Measurements from ENCODE around the gene CIAO2B.

Gene CIAO2B

DNA sequence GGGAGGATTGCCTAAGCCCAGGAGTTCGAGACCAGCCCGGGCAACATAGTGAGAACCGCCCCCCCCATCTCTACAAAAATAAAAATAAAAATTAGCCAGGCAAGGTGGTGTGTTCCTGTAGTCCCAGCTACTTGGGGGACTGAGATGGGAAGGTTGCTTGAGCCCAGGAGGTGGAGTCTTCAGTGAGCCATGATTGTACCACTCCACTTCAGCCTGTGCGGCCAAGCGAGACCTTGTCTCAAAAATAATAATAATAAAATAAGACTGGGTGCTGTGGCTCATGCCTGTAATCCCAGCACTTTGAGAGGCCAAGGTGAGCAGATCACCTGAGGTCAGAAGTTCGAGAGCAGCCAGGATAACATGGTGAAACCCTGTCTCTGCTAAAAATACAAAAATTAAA, 42.4 kb downstream of the CIAO2B start:
- Histone ChIP-seq H3K4me3 (ENCODE audit: extremely low read depth, insufficient read depth, low read length, poor library complexity, severe bottlenecking) (no peak overlapping the region), H3K9me3 (ENCODE audit: control insufficient read depth, low read length) (no peaks in the 10 kb centered on the region), H3K27ac (ENCODE audit: low read depth, low read length, severe bottlenecking) (no peak overlapping the region), H3K4me1 (ENCODE audit: control insufficient read depth, insufficient read depth, low read length, poor library complexity, severe bottlenecking) (peaks cover 11% of the 10 kb centered on the region), H3K36me3 (ENCODE audit: control insufficient read depth, insufficient read depth, low read length) (peaks cover 14% of the 10 kb centered on the region)
- 78 to 89% methylated on average over 1 of the region's 6 CpGs for WGBS, 2 experiments (ENCODE audit: insufficient coverage in 2 of 2)

DNA sequence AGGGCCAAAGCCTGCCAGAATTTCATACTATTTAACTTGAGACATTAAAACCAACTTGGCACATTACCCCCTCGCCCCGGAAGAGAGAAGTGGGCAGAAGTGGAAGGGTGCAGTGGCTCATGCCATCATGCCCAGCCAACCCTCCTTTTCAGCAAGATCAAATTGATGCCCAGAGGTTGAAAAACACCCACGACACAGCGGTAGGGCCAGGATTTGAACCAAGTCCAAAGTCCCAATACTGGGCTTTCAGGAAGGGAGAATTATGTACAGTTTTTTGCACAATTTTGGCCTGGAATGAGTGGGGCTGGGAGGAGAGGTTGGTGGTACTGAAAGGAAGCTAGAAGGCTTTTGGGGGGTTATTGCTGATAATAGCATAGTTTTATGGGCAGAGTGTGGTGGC, 42.8 kb downstream of the CIAO2B start:
- Histone ChIP-seq H3K4me1 (ENCODE audit: control insufficient read depth, insufficient read depth, low read length, poor library complexity, severe bottlenecking) (peaks cover 15% of the 10 kb centered on the region), H3K9me3 (ENCODE audit: control insufficient read depth, low read length) (no peaks in the 10 kb centered on the region), H3K4me3 (ENCODE audit: extremely low read depth, insufficient read depth, low read length, poor library complexity, severe bottlenecking) (no peak overlapping the region), H3K36me3 (ENCODE audit: control insufficient read depth, insufficient read depth, low read length) (peaks cover 17% of the 10 kb centered on the region), H3K27ac (ENCODE audit: low read depth, low read length, severe bottlenecking) (no peak overlapping the region)
- WGBS, 2 experiments (ENCODE audit: insufficient coverage in 2 of 2): 86 to 100% methylated on average over 2 of the region's 4 CpGs

DNA sequence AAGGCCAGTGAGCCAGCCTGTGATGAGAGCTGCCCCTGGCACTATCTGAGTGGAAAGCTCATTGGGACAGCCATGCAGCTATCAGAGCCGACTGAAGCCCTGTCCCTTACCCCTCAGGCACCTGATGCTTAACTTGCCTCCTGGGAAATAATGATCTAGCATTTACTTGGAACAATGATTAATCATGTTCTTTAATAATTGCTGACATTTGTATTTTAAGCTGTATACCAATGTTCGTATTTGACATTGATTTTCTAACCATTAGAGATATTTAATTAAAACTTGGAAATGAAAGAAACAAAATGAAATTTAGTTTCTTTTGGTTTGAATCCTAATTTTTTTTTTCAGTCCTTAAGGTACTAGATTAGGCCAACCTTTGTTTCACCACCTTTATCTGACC, 43.4 kb downstream of the CIAO2B start:
- Histone ChIP-seq H3K4me3 (ENCODE audit: extremely low read depth, insufficient read depth, low read length, poor library complexity, severe bottlenecking) (no peak overlapping the region), H3K4me1 (ENCODE audit: control insufficient read depth, insufficient read depth, low read length, poor library complexity, severe bottlenecking) (peaks cover 19% of the 10 kb centered on the region), H3K9me3 (ENCODE audit: control insufficient read depth, low read length) (no peaks in the 10 kb centered on the region), H3K27ac (ENCODE audit: low read depth, low read length, severe bottlenecking) (no peak overlapping the region), H3K36me3 (ENCODE audit: control insufficient read depth, insufficient read depth, low read length) (peaks cover 20% of the 10 kb centered on the region)
- WGBS, 2 experiments (ENCODE audit: insufficient coverage in 2 of 2): 100% methylated on average over 1 of the region's 2 CpGs; no CpG with 5 or more reads in 1 of the 2 experiments

DNA sequence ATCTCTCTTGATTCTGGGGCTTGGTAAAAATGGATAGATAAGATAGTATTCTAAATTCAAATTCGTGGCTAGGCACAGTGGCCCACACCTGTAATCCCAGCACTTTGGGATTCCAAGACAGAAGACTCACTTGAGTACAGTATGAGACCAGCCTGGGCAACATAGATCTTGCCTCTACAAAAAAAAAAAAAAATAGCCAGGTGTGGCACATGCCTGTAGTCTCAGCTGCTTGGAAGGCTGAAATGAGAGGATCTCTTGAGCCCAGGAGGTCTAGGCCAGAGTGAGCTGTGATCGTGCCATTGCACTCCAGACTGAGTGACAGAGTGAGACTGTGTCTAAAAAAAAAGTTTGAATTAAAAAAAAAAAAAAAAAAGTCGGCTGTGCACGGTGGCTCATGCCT, 44.6 kb downstream of the CIAO2B start:
- no peak overlapping the region for H3K4me3 ChIP-seq (ENCODE audit: extremely low read depth, insufficient read depth, low read length, poor library complexity, severe bottlenecking)

DNA sequence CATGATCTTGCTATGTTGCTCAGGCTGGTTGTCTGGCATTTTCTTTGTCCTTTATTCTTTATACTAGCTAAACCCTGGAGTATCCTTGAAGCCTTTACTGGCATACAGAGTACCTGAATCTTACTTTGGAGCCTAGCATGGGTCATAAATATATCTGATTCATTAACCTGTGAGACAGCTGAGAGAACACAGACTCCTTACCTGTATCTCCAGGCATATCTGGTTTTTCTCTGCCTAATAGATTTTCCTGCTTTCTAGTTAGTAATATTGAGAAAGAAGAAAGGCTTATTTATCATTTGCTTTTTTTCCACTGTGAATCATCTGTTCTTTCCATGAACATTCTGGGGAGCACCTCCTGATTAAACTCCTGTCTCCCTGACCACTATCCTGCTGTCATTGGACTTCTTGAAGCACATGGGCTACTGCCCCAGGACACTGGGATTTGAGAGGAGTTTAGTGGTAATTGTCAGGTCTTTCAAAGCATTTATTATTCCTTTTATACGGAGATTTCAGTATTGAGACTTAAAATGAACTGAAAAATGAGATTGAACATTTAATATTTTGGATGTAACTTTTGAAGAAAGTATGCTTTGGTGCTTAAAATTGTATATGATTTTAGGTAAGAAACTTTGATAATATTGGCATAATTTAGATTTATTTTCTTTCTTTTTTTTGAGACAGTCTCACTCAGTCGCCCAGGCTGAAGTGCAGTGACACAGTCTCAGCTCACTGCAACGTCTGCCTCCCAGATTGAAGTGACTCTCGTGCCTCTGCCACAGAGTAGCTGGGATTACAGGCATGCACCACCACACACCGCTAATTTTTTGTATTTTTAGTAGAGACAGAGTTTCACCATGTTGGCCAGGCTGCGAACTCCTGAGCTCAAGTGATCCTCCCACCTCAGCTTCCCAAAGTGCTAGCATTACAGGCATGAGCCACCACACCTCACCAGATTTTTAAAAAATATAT, 45.3 kb downstream of the CIAO2B start:
- Histone ChIP-seq H3K36me3 (ENCODE audit: control insufficient read depth, insufficient read depth, low read length) (peaks cover 39% of the 10 kb centered on the region), H3K4me3 (ENCODE audit: extremely low read depth, insufficient read depth, low read length, poor library complexity, severe bottlenecking) (no peak overlapping the region)
- 95 to 96% methylated on average over 6 of the region's 6 CpGs for WGBS, 2 experiments (ENCODE audit: insufficient coverage in 2 of 2)

More for the DNA sequence above, 44.6 kb downstream of the CIAO2B start:
- H3K36me3 ChIP-seq (ENCODE audit: control insufficient read depth, insufficient read depth, low read length): peaks cover 32% of the 10 kb centered on the region
- 93 to 100% methylated on average over 1 to 2 of the region's 4 CpGs for WGBS, 2 experiments (ENCODE audit: insufficient coverage in 2 of 2)
- no peak overlapping the region for H3K27ac ChIP-seq (ENCODE audit: low read depth, low read length, severe bottlenecking)
- H3K4me1 ChIP-seq (ENCODE audit: control insufficient read depth, insufficient read depth, low read length, poor library complexity, severe bottlenecking): peaks cover 24% of the 10 kb centered on the region
- no peaks in the 10 kb centered on the region for H3K9me3 ChIP-seq (ENCODE audit: control insufficient read depth, low read length)

DNA sequence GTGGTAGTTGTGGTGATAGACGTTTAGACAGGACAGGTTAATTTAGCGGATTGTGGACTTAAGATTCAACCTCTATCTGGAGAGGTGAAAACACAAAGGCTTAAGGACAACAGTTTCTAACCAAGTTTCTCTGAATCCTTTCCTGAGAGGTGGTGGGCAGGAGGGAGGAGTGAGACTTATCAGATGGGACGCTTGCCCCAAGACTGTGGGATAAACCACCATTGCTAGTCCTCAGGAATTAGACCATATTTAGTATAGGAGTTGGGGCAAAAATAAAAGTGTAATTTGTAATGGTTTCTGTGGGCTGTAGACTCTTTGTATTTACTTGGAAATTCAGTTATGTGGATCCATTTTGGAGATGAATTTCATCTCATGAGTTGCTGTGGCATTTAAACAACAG, 47.3 kb downstream of the CIAO2B start:
- H3K36me3 ChIP-seq (ENCODE audit: control insufficient read depth, insufficient read depth, low read length): peaks cover 44% of the 10 kb centered on the region
- H3K9me3 ChIP-seq (ENCODE audit: control insufficient read depth, low read length): no peaks in the 10 kb centered on the region
- H3K4me1 ChIP-seq (ENCODE audit: control insufficient read depth, insufficient read depth, low read length, poor library complexity, severe bottlenecking): peaks cover 21% of the 10 kb centered on the region
- no peak overlapping the region for H3K27ac ChIP-seq (ENCODE audit: low read depth, low read length, severe bottlenecking)
- no peak overlapping the region for H3K4me3 ChIP-seq (ENCODE audit: extremely low read depth, insufficient read depth, low read length, poor library complexity, severe bottlenecking)
- 100% methylated on average over 1 to 3 of the region's 3 CpGs for WGBS, 2 experiments (ENCODE audit: insufficient coverage in 2 of 2)

More for the DNA sequence above, 45.3 kb downstream of the CIAO2B start:
- Histone ChIP-seq H3K4me1 (ENCODE audit: control insufficient read depth, insufficient read depth, low read length, poor library complexity, severe bottlenecking) (peaks cover 24% of the 10 kb centered on the region), H3K9me3 (ENCODE audit: control insufficient read depth, low read length) (no peaks in the 10 kb centered on the region), H3K27ac (ENCODE audit: low read depth, low read length, severe bottlenecking) (no peak overlapping the region)

DNA sequence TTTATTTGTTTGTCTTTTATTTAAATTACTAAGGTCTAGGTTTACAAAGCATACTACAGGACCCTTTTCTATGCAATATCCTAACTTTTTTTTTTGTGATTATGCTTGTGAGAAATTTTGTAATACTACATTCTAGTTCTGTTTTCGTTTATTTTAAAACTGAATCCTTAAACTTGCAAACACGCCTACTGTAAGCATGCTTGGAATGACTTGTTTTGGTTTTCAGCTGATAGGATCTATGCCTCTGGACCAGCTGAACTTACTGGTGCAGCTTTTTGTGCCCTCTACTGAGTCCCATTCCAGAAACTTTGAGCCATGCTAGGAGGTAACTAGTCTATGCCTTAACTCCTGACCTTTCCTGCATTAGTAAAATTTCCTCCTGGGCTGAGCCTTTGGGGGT, 47.9 kb downstream of the CIAO2B start:
- H3K9me3 ChIP-seq (ENCODE audit: control insufficient read depth, low read length): no peaks in the 10 kb centered on the region
- 100% methylated on average over 1 of the region's 2 CpGs; no CpG with 5 or more reads in 1 of the 2 experiments for WGBS, 2 experiments (ENCODE audit: insufficient coverage in 2 of 2)
- peak overlapping the region; percentile 63 for H3K27ac ChIP-seq (ENCODE audit: low read depth, low read length, severe bottlenecking)
- H3K4me1 ChIP-seq (ENCODE audit: control insufficient read depth, insufficient read depth, low read length, poor library complexity, severe bottlenecking): peaks cover 26% of the 10 kb centered on the region
- no peak overlapping the region for H3K4me3 ChIP-seq (ENCODE audit: extremely low read depth, insufficient read depth, low read length, poor library complexity, severe bottlenecking)
- peaks cover 43% of the 10 kb centered on the region for H3K36me3 ChIP-seq (ENCODE audit: control insufficient read depth, insufficient read depth, low read length)

DNA sequence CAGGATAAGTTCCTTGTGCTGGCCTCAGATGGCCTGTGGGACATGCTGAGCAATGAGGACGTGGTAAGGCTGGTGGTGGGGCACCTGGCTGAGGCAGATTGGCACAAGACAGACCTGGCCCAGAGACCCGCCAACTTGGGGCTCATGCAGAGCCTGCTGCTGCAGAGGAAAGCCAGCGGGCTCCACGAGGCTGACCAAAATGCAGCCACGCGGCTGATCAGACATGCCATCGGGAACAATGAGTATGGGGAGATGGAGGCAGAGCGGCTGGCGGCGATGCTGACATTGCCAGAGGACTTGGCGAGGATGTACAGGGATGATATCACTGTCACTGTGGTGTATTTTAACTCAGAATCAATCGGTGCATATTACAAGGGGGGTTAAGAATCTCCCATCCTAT, 48.7 kb downstream of the CIAO2B start:
- 94 to 97% methylated on average over 10 to 11 of the region's 12 CpGs for WGBS, 2 experiments (ENCODE audit: insufficient coverage in 2 of 2)
- Histone ChIP-seq H3K9me3 (ENCODE audit: control insufficient read depth, low read length) (no peaks in the 10 kb centered on the region), H3K4me1 (ENCODE audit: control insufficient read depth, insufficient read depth, low read length, poor library complexity, severe bottlenecking) (peaks cover 26% of the 10 kb centered on the region), H3K27ac (ENCODE audit: low read depth, low read length, severe bottlenecking) (no peak overlapping the region), H3K4me3 (ENCODE audit: extremely low read depth, insufficient read depth, low read length, poor library complexity, severe bottlenecking) (no peak overlapping the region), H3K36me3 (ENCODE audit: control insufficient read depth, insufficient read depth, low read length) (peaks cover 41% of the 10 kb centered on the region)

DNA sequence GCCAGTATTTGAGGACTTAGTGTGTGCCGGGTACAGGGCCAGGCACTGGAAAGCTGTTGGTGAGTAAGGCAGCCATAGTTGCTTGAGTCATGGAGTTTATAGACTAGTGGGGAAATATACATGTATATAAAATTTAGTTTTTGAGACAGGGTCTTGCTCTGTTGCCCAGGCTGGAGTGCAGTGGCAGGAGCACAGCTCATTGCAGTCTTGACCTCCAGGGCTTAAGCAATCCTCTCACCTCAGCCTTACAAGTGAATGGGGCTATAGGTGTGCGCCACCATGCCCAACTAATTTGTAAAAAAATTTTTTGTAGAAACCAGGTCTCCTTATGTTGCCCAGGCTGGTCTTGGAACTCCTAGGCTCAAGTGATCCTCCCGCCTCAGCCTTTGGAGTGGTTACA, 51.5 kb downstream of the CIAO2B start:
- 81 to 100% methylated on average over 2 to 3 of the region's 3 CpGs for WGBS, 2 experiments (ENCODE audit: insufficient coverage in 2 of 2)
- peaks cover 38% of the 10 kb centered on the region for H3K36me3 ChIP-seq (ENCODE audit: control insufficient read depth, insufficient read depth, low read length)
- H3K4me3 ChIP-seq (ENCODE audit: extremely low read depth, insufficient read depth, low read length, poor library complexity, severe bottlenecking): no peak overlapping the region
- no peaks in the 10 kb centered on the region for H3K9me3 ChIP-seq (ENCODE audit: control insufficient read depth, low read length)
- peaks cover 26% of the 10 kb centered on the region for H3K4me1 ChIP-seq (ENCODE audit: control insufficient read depth, insufficient read depth, low read length, poor library complexity, severe bottlenecking)
- H3K27ac ChIP-seq (ENCODE audit: low read depth, low read length, severe bottlenecking): no peak overlapping the region

Measured in mesodermal cell (in vitro differentiated cells).